OCI-LY3 (cell line): Measurements from ENCODE around the gene RAP1GAP2.

Experiments used
- EZH2phosphoT487 ChIP-seq: fragments of 200-600 bp; shearing (Covaris generic); IDR thresholded peaks from 2 replicates; pipeline ENCODE4 v1.6.1; 2018; ENCODE audit warnings: antibody characterized with exemption, mixed run types, low read depth
- TF ChIP-seq, protein P1 (sequence below): fragments of 200-600, 300-600 bp; sonication (generic); IDR thresholded peaks from 2 replicates; pipeline ENCODE4 v1.5.1; 2014; ENCODE audit warnings: antibody characterized with exemption, low read length, low read depth

DNA sequence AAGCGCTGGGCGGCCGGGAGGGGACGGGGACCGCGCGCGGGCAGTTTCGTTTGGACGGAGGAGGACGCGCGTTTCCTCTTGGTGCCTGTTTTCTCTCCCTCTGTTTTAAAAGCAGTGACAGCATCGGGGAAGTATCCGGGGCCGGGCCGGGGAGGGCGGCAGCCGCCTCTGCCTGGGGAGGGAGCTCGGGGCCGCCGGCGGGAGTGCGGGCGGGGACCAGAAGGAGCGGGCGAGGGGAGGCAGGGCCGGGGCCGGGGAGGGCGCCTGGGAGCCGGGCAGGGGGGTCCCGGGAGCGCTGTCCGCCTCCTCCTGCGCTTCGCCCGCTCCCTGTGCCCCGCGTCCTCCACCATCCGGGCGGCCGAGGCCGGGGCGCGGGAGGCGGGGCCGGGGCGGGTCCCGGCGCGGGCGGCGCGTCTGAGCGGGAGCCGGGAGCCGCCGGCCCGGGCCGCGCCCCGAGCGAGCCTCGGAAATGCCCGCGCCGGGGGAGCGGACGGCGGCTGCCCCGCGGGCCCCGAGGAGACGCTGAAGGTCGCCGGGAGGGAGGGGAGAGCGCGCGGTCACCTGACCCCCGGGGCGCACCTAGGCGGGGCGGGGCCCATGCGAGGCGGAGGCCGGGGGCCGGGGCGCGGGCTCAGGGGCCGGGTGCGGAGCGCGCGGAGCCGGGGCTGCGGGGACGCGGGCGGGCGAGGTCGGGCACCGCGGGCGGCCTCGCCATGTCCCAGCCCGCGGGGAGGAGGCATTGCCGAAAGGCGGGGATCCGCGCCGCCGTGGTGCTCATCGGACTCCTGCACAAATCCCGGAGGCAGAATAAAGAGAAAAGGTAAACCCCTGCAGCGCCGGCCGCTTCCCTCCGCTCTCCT lies 57.3 kb downstream of the RAP1GAP2 start:
- TF ChIP-seq, protein P1, sequence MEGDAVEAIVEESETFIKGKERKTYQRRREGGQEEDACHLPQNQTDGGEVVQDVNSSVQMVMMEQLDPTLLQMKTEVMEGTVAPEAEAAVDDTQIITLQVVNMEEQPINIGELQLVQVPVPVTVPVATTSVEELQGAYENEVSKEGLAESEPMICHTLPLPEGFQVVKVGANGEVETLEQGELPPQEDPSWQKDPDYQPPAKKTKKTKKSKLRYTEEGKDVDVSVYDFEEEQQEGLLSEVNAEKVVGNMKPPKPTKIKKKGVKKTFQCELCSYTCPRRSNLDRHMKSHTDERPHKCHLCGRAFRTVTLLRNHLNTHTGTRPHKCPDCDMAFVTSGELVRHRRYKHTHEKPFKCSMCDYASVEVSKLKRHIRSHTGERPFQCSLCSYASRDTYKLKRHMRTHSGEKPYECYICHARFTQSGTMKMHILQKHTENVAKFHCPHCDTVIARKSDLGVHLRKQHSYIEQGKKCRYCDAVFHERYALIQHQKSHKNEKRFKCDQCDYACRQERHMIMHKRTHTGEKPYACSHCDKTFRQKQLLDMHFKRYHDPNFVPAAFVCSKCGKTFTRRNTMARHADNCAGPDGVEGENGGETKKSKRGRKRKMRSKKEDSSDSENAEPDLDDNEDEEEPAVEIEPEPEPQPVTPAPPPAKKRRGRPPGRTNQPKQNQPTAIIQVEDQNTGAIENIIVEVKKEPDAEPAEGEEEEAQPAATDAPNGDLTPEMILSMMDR, result no peak
- no peak for TF ChIP-seq EZH2phosphoT487
